ENCODE data around the gene NBPF14.
A peak's percentile ranks its signal among the peaks of the same experiment; 100 is the strongest.

Gene NBPF14

GRCh38 chr1:148529101-148529567 is 66.7 kb downstream of the NBPF14 start (continued):
- TF ChIP-seq ZBTB26 (tag by site-specific recombination; optimal IDR thresholded peaks at IDR 0.05) = peak; percentile 31
- peak; percentile 73 for TF ChIP-seq PRDM10 (tag by site-specific recombination; IDR thresholded peaks at IDR 0.05)
- peak; percentile 60; the same call in 1 of the 2 replicates for TF ChIP-seq REPIN1 (tag by site-specific recombination; IDR thresholded peaks at IDR 0.05; ENCODE audit: low read depth)
- TF ChIP-seq ZNF639 (tag by site-specific recombination; IDR thresholded peaks at IDR 0.05) = peak; percentile 65; the same call in 1 of the 2 replicates
- TF ChIP-seq SP7 (tag by site-specific recombination; IDR thresholded peaks at IDR 0.05) = peak; percentile 86
- TF ChIP-seq ZNF600 (tag by site-specific recombination; IDR thresholded peaks at IDR 0.05) = 0 out of 2 replicates have a peak, but pooled peaks have one; percentile 41
- 0 out of 2 replicates have a peak, but pooled peaks have one; percentile 15 for TF ChIP-seq ZNF843 (tag by site-specific recombination; IDR thresholded peaks at IDR 0.05)
- TF ChIP-seq ZBTB20 (tag by site-specific recombination; IDR thresholded peaks at IDR 0.05) = peak; percentile 81
- TF ChIP-seq MZF1 (tag by site-specific recombination; IDR thresholded peaks at IDR 0.05; ENCODE audit: borderline replicate concordance) = peak; percentile 58; the same call in 1 of the 2 replicates
- peak; percentile 92 for TF ChIP-seq ZNF660 (tag by site-specific recombination; IDR thresholded peaks at IDR 0.05)
- peak; percentile 33; the same call in 1 of the 2 replicates for TF ChIP-seq SP3 (tag by site-specific recombination; IDR thresholded peaks at IDR 0.05)
- peak; percentile 86; the same call in 1 of the 2 replicates for TF ChIP-seq ZNF2 (tag by site-specific recombination; IDR thresholded peaks at IDR 0.05)
- TF ChIP-seq ZNF692 (tag by site-specific recombination; IDR thresholded peaks at IDR 0.05) = peak; percentile 61; the same call in 1 of the 2 replicates
- peak; percentile 75; the same call in 1 of the 2 replicates for TF ChIP-seq KLF17 (tag by site-specific recombination; IDR thresholded peaks at IDR 0.05)
- TF ChIP-seq ZEB2 (tag by site-specific recombination; IDR thresholded peaks at IDR 0.05) = peak; percentile 95
- peak; percentile 44; the same call in 1 of the 2 replicates for TF ChIP-seq TSHZ1 (tag by site-specific recombination; IDR thresholded peaks at IDR 0.05; ENCODE audit: borderline replicate concordance)
- TF ChIP-seq BCL11B (tag by site-specific recombination; IDR thresholded peaks at IDR 0.05; ENCODE audit: low read depth) = 0 out of 2 replicates have a peak, but pooled peaks have one; percentile 50
- TF ChIP-seq ZNF10 (tag by site-specific recombination; IDR thresholded peaks at IDR 0.05) = 0 out of 2 replicates have a peak, but pooled peaks have one; percentile 5
- TF ChIP-seq ZNF366 (tag by site-specific recombination; conservative IDR thresholded peaks at IDR 0.05) = peak; percentile 72
- TF ChIP-seq ZSCAN30 (tag by site-specific recombination; IDR thresholded peaks at IDR 0.05) = peak; percentile 71
- TF ChIP-seq ZNF335 (tag by site-specific recombination; conservative IDR thresholded peaks at IDR 0.05) = 0 out of 2 replicates have a peak, but pooled peaks have one; percentile 12
- TF ChIP-seq ZNF394 (tag by site-specific recombination; IDR thresholded peaks at IDR 0.05; ENCODE audit: borderline replicate concordance) = peak; percentile 77
- peak; percentile 72 for TF ChIP-seq ZNF629 (tag by site-specific recombination; IDR thresholded peaks at IDR 0.05)
- 0 out of 2 replicates have a peak, but pooled peaks have one; percentile 29 for TF ChIP-seq SP2 (tag by site-specific recombination; IDR thresholded peaks at IDR 0.05)
- TF ChIP-seq IKZF3 (tag by site-specific recombination; IDR thresholded peaks at IDR 0.05) = peak; percentile 82

All from HEK293 (cell line).